Measurements from ENCODE around the gene DUSP6.

- TF ChIP-seq POLR2A (IDR thresholded peaks at IDR 0.05; ENCODE audit: low read length), result no peak
- no peak for TF ChIP-seq E2F6 (IDR thresholded peaks at IDR 0.05; ENCODE audit: borderline replicate concordance, low read depth)
- TF ChIP-seq USF2 (IDR thresholded peaks at IDR 0.05), result no peak
- no peak for TF ChIP-seq MYC (IDR thresholded peaks at IDR 0.05; ENCODE audit: borderline replicate concordance, low read length)
Measured at GRCh38 chr12:89349814-89350213, 2.5 kb downstream of the DUSP6 start.
